ENCODE results near the gene KCNQ4.

GRCh38 chr1:40753142-40753882 lies 30.3 kb upstream of the KCNQ4 start:
- no peak for TF ChIP-seq CTCF (conservative IDR thresholded peaks at IDR 0.05; ENCODE audit: low read depth, low read length)
- no peak for TF ChIP-seq RFX5 (IDR thresholded peaks at IDR 0.05; ENCODE audit: low read depth, low read length)

Measured in IMR-90 (cell line).